KMS-11 (cell line): ENCODE data around the gene DLGAP1.

Experiments used
- H2AFZ ChIP-seq: fragments of 200-600 bp; sonication (generic); 2 replicates; pipeline ENCODE4 v1.6.1; 2016; ENCODE audit warnings: antibody characterized with exemption, mixed run types, low read depth
- H3K27ac ChIP-seq: fragments of 200-600 bp; sonication (generic); 2 replicates; pipeline ENCODE4 v1.6.1; 2016; ENCODE audit warnings: mild to moderate bottlenecking, mixed run types
- H3K27me3 ChIP-seq: fragments of 200-600 bp; sonication (generic); 2 replicates; pipeline ENCODE4 v1.6.1; 2017; ENCODE audit warnings: mild to moderate bottlenecking, low read depth, mixed run types, moderate library complexity; ENCODE audit not compliant: insufficient read depth
- H3K36me3 ChIP-seq: fragments of 200-600 bp; sonication (generic); 2 replicates; pipeline ENCODE4 v1.6.1; 2017; ENCODE audit warnings: mild to moderate bottlenecking, mixed run types; ENCODE audit not compliant: insufficient read depth
- H3K4me1 ChIP-seq: fragments of 200-600 bp; sonication (generic); 2 replicates; pipeline ENCODE4 v1.6.1; 2016; ENCODE audit warnings: mild to moderate bottlenecking, low read depth, mixed run types; ENCODE audit not compliant: poor library complexity, severe bottlenecking
- H3K4me2 ChIP-seq: fragments of 200-600 bp; sonication (generic); 2 replicates; pipeline ENCODE4 v1.7.0; 2016; ENCODE audit warnings: mild to moderate bottlenecking, mixed run types
- H3K4me3 ChIP-seq: fragments of 200-600 bp; sonication (generic); IDR thresholded peaks from 2 replicates; pipeline ENCODE4 v1.6.1; 2017; ENCODE audit warnings: low read depth, low read length, mixed read lengths; ENCODE audit not compliant: insufficient read depth
- H3K79me2 ChIP-seq: fragments of 200-600 bp; sonication (generic); 2 replicates; pipeline ENCODE4 v1.6.1; 2016; ENCODE audit warnings: low read depth, mixed run types; ENCODE audit not compliant: insufficient read depth
- H3K9ac ChIP-seq: fragments of 200-600 bp; sonication (generic); 2 replicates; pipeline ENCODE4 v1.6.1; 2016; ENCODE audit warnings: mild to moderate bottlenecking, mixed run types
- H4K20me1 ChIP-seq: fragments of 200-600 bp; sonication (generic); 2 replicates; pipeline ENCODE4 v1.6.1; 2016; ENCODE audit warnings: mild to moderate bottlenecking, mixed run types; ENCODE audit not compliant: insufficient read depth
- TF ChIP-seq, protein P1 (sequence below): fragments of 200-600 bp; sonication (generic); conservative IDR thresholded peaks from 2 replicates; pipeline ENCODE4 v1.6.1; 2017; ENCODE audit warnings: low read depth, mild to moderate bottlenecking, antibody characterized with exemption, low read length, moderate library complexity, mixed read lengths

Gene DLGAP1

DNA sequence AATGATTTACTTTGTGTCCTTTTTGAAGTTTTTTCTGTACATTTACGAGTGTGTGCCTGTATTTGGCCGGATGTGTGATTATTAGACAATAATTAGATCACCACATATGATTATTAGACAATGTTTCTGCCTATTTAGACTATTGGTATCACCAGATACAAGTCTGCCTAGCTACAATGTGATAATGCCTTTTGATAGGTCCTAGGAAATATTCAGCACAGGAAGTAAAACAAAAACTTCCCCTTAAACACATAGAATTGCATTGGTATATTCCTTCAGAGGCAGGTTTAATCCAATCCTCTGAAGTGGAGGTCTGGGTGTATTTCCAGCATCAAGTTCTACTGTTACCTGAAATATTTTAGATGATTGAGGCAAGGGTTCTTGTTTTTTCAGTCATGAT lies 730.0 kb downstream of the DLGAP1 start:
- TF ChIP-seq, protein P1, sequence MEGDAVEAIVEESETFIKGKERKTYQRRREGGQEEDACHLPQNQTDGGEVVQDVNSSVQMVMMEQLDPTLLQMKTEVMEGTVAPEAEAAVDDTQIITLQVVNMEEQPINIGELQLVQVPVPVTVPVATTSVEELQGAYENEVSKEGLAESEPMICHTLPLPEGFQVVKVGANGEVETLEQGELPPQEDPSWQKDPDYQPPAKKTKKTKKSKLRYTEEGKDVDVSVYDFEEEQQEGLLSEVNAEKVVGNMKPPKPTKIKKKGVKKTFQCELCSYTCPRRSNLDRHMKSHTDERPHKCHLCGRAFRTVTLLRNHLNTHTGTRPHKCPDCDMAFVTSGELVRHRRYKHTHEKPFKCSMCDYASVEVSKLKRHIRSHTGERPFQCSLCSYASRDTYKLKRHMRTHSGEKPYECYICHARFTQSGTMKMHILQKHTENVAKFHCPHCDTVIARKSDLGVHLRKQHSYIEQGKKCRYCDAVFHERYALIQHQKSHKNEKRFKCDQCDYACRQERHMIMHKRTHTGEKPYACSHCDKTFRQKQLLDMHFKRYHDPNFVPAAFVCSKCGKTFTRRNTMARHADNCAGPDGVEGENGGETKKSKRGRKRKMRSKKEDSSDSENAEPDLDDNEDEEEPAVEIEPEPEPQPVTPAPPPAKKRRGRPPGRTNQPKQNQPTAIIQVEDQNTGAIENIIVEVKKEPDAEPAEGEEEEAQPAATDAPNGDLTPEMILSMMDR, result no peak
- Histone ChIP-seq H3K9ac (no peak overlapping the region), H3K4me3 (no peak overlapping the region), H3K4me2 (no peak overlapping the region), H2AFZ (no peak overlapping the region), H3K27me3 (no peaks in the 10 kb centered on the region), H4K20me1 (no peaks in the 10 kb centered on the region), H3K27ac (no peak overlapping the region), H3K4me1 (no peaks in the 10 kb centered on the region), H3K79me2 (no peaks in the 10 kb centered on the region), H3K36me3 (no peaks in the 10 kb centered on the region)

DNA sequence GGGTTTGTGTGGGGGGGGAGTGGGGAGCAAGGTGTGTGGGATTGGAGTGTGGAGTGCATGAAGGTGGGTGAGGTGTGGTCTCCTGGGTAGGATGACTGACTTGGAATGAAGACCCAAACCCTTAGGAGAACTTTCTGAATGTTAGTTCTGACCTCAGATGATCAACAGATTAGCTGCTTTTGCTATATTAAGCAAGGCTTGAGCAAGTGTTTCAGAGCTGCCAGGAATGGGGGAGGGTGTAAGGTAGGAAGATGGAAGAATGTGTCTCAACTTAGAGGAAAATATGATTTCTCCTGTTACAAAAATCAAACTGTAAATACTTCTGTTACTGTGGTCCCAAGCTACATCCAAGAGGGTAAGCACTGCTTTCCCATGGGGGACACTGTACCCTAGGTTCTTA lies 731.6 kb downstream of the DLGAP1 start:
- H4K20me1 ChIP-seq, result no peaks in the 10 kb centered on the region
- TF ChIP-seq, protein P1, result no peak
- no peak overlapping the region for H2AFZ ChIP-seq
- no peaks in the 10 kb centered on the region for H3K79me2 ChIP-seq
- no peak overlapping the region for H3K4me2 ChIP-seq
- no peaks in the 10 kb centered on the region for H3K4me1 ChIP-seq
- H3K9ac ChIP-seq, result no peak overlapping the region
- H3K4me3 ChIP-seq, result no peak overlapping the region
- H3K27ac ChIP-seq, result no peak overlapping the region
- H3K27me3 ChIP-seq, result no peaks in the 10 kb centered on the region
- H3K36me3 ChIP-seq, result no peaks in the 10 kb centered on the region

DNA sequence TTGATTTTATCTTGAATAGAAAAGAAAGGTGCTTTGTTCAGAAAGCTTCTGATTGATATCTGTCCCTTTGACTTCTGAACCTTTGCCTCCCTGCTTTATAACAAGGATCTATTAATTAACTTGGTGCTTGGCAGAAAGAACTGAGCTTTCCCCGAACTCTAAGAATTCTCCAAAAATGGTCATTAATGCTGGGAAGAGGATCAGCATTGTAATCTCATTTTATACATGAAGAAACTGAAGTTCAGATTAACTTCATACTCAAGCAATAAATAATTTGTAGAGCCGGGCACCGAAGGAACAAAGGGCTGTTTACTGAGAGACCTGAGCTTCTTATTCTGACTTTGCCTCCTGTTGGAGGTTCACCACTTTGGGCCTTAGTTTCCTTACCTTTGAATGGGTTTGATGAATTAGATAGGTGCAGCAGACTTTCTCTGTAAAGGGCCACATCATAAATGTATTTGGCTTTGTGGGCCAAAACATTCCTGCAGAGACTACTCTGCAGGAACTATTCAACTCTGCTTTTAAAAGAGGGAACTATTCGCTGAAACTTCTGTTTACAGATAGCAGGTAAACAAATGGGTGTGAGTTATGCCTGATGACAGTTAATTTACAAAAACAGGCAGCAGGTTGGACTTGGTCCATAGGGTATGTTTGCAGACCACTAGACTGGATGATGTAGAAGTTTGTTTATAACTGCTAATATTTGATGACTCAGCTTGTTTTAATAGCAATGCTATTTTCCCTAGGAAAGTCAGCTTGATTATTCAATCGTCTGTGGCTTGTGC lies 732.3 kb downstream of the DLGAP1 start:
- H2AFZ ChIP-seq, result no peak overlapping the region
- H3K36me3 ChIP-seq, result no peaks in the 10 kb centered on the region
- TF ChIP-seq, protein P1, result no peak
- H3K9ac ChIP-seq, result no peak overlapping the region
- no peak overlapping the region for H3K4me2 ChIP-seq
- no peaks in the 10 kb centered on the region for H3K79me2 ChIP-seq
- no peak overlapping the region for H3K27ac ChIP-seq
- H3K27me3 ChIP-seq, result no peaks in the 10 kb centered on the region
- no peaks in the 10 kb centered on the region for H3K4me1 ChIP-seq
- H4K20me1 ChIP-seq, result no peaks in the 10 kb centered on the region
- H3K4me3 ChIP-seq, result no peak overlapping the region

DNA sequence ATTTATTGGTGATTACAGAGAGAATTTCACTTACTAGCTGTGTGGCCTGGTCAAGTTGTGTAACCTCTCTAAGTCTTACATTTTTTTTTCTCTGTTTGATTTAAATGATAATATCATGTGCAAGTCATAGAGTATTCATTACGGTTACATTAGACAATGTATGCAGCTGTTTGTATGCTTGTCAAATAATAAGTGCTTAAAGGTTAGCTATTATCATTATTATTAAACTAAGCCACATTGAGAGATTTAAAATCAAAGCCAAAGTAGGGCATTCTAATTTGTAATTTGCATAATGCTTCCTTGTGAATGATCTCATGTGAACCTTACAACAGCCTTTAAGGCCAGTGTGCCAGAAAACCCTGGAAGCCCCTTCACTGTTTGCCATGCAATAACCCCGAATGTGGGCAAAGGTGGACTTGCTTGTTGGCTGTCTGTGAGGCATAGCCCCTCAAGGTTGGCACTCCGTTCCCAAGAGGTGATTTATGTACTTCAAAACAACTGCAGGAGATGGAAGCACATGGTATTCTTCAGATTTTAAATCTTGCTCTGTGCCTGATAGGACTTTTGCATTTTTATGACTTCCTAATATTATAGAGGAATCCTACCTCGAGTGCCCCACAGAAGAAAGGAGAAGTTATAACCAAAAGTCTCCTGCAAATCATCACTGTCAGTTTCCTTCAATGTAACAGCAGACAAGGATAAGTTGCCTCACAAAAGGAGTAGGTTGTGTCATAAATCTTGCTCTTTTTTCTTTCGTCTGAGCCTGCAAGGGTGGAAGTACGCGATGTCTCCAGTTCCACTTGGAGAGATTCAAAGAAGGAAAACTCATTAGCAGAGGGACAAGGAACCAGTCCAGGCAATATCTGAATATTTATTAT lies 733.1 kb downstream of the DLGAP1 start:
- H3K4me1 ChIP-seq, result peaks cover under 1% of the 10 kb centered on the region
- H3K9ac ChIP-seq, result no peak overlapping the region
- H3K79me2 ChIP-seq, result no peaks in the 10 kb centered on the region
- H3K4me2 ChIP-seq, result no peak overlapping the region
- TF ChIP-seq, protein P1, result no peak
- H3K36me3 ChIP-seq, result no peaks in the 10 kb centered on the region
- no peaks in the 10 kb centered on the region for H4K20me1 ChIP-seq
- no peak overlapping the region for H3K4me3 ChIP-seq
- H2AFZ ChIP-seq, result no peak overlapping the region
- H3K27me3 ChIP-seq, result no peaks in the 10 kb centered on the region
- no peak overlapping the region for H3K27ac ChIP-seq
